22Rv1 (cell line): ENCODE data around the gene CD36.

ENCODE experiments used
- ZFX ChIP-seq: fragments of 450-650 bp; IDR thresholded peaks from 2 replicates; pipeline ENCODE4 v1.6.1; 2017; ENCODE audit warnings: antibody characterized with exemption, borderline replicate concordance
- TF ChIP-seq, protein P1 (sequence below): fragments of 450-650 bp; IDR thresholded peaks from 2 replicates; pipeline ENCODE4 v1.5.1; 2017; ENCODE audit warnings: mild to moderate bottlenecking

DNA sequence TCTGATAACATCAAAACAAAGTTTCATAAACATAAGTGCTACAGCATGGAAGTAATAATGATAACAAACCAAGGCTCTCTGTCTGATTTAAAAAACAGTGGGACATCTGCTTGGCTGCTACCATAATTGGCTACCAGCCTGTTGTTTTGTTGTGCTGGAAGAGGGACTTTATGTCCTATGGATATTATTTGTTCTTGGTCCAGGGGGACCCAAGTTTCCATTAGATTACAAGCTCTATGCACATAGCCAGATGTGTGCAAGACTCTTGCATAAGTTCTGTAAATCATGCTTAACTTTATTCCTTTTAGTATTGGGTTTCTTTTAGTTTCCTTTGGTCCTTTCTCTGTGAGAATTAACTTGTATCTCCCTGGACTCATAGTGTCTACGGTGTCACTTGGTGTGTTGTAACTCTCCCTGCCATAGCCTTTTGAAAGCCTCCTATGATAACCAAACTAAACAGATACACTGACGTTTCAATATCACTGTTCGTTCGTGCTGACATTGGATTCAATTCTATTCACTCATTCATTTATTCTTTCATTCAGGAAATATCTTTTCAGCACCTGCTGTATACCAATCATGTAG lies 41.4 kb upstream of the CD36 start:
- TF ChIP-seq, protein P1, sequence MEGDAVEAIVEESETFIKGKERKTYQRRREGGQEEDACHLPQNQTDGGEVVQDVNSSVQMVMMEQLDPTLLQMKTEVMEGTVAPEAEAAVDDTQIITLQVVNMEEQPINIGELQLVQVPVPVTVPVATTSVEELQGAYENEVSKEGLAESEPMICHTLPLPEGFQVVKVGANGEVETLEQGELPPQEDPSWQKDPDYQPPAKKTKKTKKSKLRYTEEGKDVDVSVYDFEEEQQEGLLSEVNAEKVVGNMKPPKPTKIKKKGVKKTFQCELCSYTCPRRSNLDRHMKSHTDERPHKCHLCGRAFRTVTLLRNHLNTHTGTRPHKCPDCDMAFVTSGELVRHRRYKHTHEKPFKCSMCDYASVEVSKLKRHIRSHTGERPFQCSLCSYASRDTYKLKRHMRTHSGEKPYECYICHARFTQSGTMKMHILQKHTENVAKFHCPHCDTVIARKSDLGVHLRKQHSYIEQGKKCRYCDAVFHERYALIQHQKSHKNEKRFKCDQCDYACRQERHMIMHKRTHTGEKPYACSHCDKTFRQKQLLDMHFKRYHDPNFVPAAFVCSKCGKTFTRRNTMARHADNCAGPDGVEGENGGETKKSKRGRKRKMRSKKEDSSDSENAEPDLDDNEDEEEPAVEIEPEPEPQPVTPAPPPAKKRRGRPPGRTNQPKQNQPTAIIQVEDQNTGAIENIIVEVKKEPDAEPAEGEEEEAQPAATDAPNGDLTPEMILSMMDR = no peak
- TF ChIP-seq ZFX = no peak
